Activated T-helper 1 cell treated with anti-CD3 and anti-CD28 coated beads, Interleukin-12 subunit alpha, Interleukin-12 subunit beta, Interleukin-2, Interleukin-4 antibody, amounts not matched to agents 30 ng/mL and 10 ng/mL and 1 ng/mL, durations not matched to agents 14 hours and 24 hours and 36 hours (primary cell): Measurements from ENCODE around the gene IPCEF1. TPM values are rescaled to one million over a fixed set of nuclear protein-coding genes. Genes with fewer than 3 reads are reported as not detected.

Source experiments
- DNase-seq: peaks from one replicate; pipeline ENCODE4 v3.0.0; 2021; ENCODE audit warnings: low spot score
- H3K27ac Mint-ChIP-seq: one replicate; pipeline ENCODE4 v1.8.0; 2021; ENCODE audit warnings: mild to moderate bottlenecking, mixed read lengths
- H3K27me3 Mint-ChIP-seq: one replicate; pipeline ENCODE4 v1.8.0; 2022; ENCODE audit warnings: mild to moderate bottlenecking, moderate library complexity, mixed read lengths; ENCODE audit not compliant: insufficient read depth
- H3K36me3 Mint-ChIP-seq: one replicate; pipeline ENCODE4 v1.8.0; 2021; ENCODE audit warnings: low read depth, mixed read lengths
- H3K4me1 Mint-ChIP-seq: one replicate; pipeline ENCODE4 v1.8.0; 2021; ENCODE audit warnings: low read depth, mixed read lengths
- H3K4me3 Mint-ChIP-seq: one replicate; pipeline ENCODE4 v1.8.0; 2021; ENCODE audit warnings: mild to moderate bottlenecking, moderate library complexity, mixed read lengths
- H3K9me3 Mint-ChIP-seq: one replicate; pipeline ENCODE4 v1.8.0; 2021; ENCODE audit warnings: mixed read lengths
- intact Hi-C: fragments of 100-400 bp; cut with micrococcal nuclease; formaldehyde crosslinking; loops from one replicate; pipeline ENCODE4 v1.15.1; 2024
- total RNA-seq: library from RNA; stranded (reverse); gene quantifications from 2 replicates; pipeline ENCODE4 v1.2.3, GENCODE V29; 2022

The IPCEF1 gene
- total RNA-seq, 1 donor from 2014 or later: 4.2 TPM

- Mint-ChIP-seq H3K27ac (no peak overlapping the region), H3K9me3 (no peaks in the 10 kb centered on the region), H3K4me3 (no peak overlapping the region), H3K36me3 (no peaks in the 10 kb centered on the region), H3K4me1 (no peaks in the 10 kb centered on the region), H3K27me3 (peaks cover 3% of the 10 kb centered on the region)
- intact Hi-C loops: no loop called here
- no peak for DNase-seq
These were observed 217.8 kb downstream of the IPCEF1 start for GRCh38 chr6:154138793-154139192.

- Mint-ChIP-seq H3K27ac (no peak overlapping the region), H3K9me3 (no peaks in the 10 kb centered on the region), H3K36me3 (no peaks in the 10 kb centered on the region), H3K27me3 (no peaks in the 10 kb centered on the region), H3K4me1 (no peaks in the 10 kb centered on the region), H3K4me3 (no peak overlapping the region)
- no peak for DNase-seq
- intact Hi-C loops: no loop called here
These were observed 222.0 kb downstream of the IPCEF1 start for GRCh38 chr6:154134471-154135147.

GRCh38 chr6:154127657-154128056 lies 228.9 kb downstream of the IPCEF1 start:
- Mint-ChIP-seq H3K9me3 (peaks cover 4% of the 10 kb centered on the region), H3K4me1 (no peaks in the 10 kb centered on the region), H3K36me3 (no peaks in the 10 kb centered on the region), H3K27me3 (peaks cover 2% of the 10 kb centered on the region), H3K27ac (no peak overlapping the region), H3K4me3 (no peak overlapping the region)
- intact Hi-C loops: no loop called here
- DNase-seq: no peak

GRCh38 chr6:154125421-154125820 lies 231.2 kb downstream of the IPCEF1 start:
- Mint-ChIP-seq H3K27ac (no peak overlapping the region), H3K4me1 (no peaks in the 10 kb centered on the region), H3K27me3 (peaks cover 2% of the 10 kb centered on the region), H3K4me3 (no peak overlapping the region), H3K36me3 (no peaks in the 10 kb centered on the region), H3K9me3 (peaks cover 4% of the 10 kb centered on the region)
- intact Hi-C loops: no loop called here
- DNase-seq: no peak

- peaks cover 2% of the 10 kb centered on the region for H3K27me3 Mint-ChIP-seq
- H3K36me3 Mint-ChIP-seq: no peaks in the 10 kb centered on the region
- DNase-seq: no peak
- H3K9me3 Mint-ChIP-seq: peaks cover 4% of the 10 kb centered on the region
- H3K27ac Mint-ChIP-seq: no peak overlapping the region
- H3K4me3 Mint-ChIP-seq: no peak overlapping the region
- H3K4me1 Mint-ChIP-seq: no peaks in the 10 kb centered on the region
- intact Hi-C loops: no loop called here
These were observed 233.2 kb downstream of the IPCEF1 start for GRCh38 chr6:154123155-154123956.

- H3K27ac Mint-ChIP-seq: no peak overlapping the region
- no peaks in the 10 kb centered on the region for H3K27me3 Mint-ChIP-seq
- no peaks in the 10 kb centered on the region for H3K4me1 Mint-ChIP-seq
- H3K36me3 Mint-ChIP-seq: no peaks in the 10 kb centered on the region
- peaks cover 4% of the 10 kb centered on the region for H3K9me3 Mint-ChIP-seq
- intact Hi-C loops: no loop called here
- DNase-seq: no peak
- H3K4me3 Mint-ChIP-seq: no peak overlapping the region
These were observed 234.2 kb downstream of the IPCEF1 start for GRCh38 chr6:154122195-154122925.

- H3K27me3 Mint-ChIP-seq: no peaks in the 10 kb centered on the region
- H3K4me3 Mint-ChIP-seq: no peak overlapping the region
- no peaks in the 10 kb centered on the region for H3K9me3 Mint-ChIP-seq
- DNase-seq: no peak
- no peaks in the 10 kb centered on the region for H3K36me3 Mint-ChIP-seq
- H3K4me1 Mint-ChIP-seq: no peaks in the 10 kb centered on the region
- intact Hi-C loops: no loop called here
- H3K27ac Mint-ChIP-seq: no peak overlapping the region
These were observed 239.1 kb downstream of the IPCEF1 start for GRCh38 chr6:154117485-154117884.

- Mint-ChIP-seq H3K4me3 (no peak overlapping the region), H3K27ac (no peak overlapping the region), H3K9me3 (no peaks in the 10 kb centered on the region)
These were observed 243.2 kb downstream of the IPCEF1 start for GRCh38 chr6:154113392-154113791.

GRCh38 chr6:154112181-154112809 lies 244.3 kb downstream of the IPCEF1 start:
- H3K27me3 Mint-ChIP-seq: peaks cover 3% of the 10 kb centered on the region
- no peaks in the 10 kb centered on the region for H3K9me3 Mint-ChIP-seq
- no peaks in the 10 kb centered on the region for H3K4me1 Mint-ChIP-seq
- H3K36me3 Mint-ChIP-seq: no peaks in the 10 kb centered on the region
- DNase-seq: no peak
- H3K27ac Mint-ChIP-seq: no peak overlapping the region
- intact Hi-C loops: no loop called here
- no peak overlapping the region for H3K4me3 Mint-ChIP-seq

More at GRCh38 chr6:154113392-154113791, 243.2 kb downstream of the IPCEF1 start:
- intact Hi-C loops: no loop called here
- no peak for DNase-seq
- no peaks in the 10 kb centered on the region for H3K36me3 Mint-ChIP-seq
- no peaks in the 10 kb centered on the region for H3K4me1 Mint-ChIP-seq
- H3K27me3 Mint-ChIP-seq: peaks cover 3% of the 10 kb centered on the region

- no peak for DNase-seq
- no peaks in the 10 kb centered on the region for H3K4me1 Mint-ChIP-seq
- H3K9me3 Mint-ChIP-seq: no peaks in the 10 kb centered on the region
- intact Hi-C loops: no loop called here
- H3K27me3 Mint-ChIP-seq: peaks cover 3% of the 10 kb centered on the region
- H3K4me3 Mint-ChIP-seq: no peak overlapping the region
- H3K36me3 Mint-ChIP-seq: no peaks in the 10 kb centered on the region
- no peak overlapping the region for H3K27ac Mint-ChIP-seq
These were observed 245.6 kb downstream of the IPCEF1 start for GRCh38 chr6:154111025-154111424.

GRCh38 chr6:154106251-154106650 lies 250.4 kb downstream of the IPCEF1 start:
- no peaks in the 10 kb centered on the region for H3K36me3 Mint-ChIP-seq
- intact Hi-C loops: no loop called here
- H3K4me3 Mint-ChIP-seq: no peak overlapping the region
- H3K9me3 Mint-ChIP-seq: no peaks in the 10 kb centered on the region
- peaks cover 3% of the 10 kb centered on the region for H3K27me3 Mint-ChIP-seq
- no peak for DNase-seq
- no peaks in the 10 kb centered on the region for H3K4me1 Mint-ChIP-seq
- H3K27ac Mint-ChIP-seq: no peak overlapping the region
